A549 (cell line): ENCODE results near the gene TMEM179. TPM values are rescaled to one million over a fixed set of nuclear protein-coding genes. Genes with fewer than 3 reads are reported as not detected.
A peak's percentile ranks its signal among the peaks of the same experiment; 100 is the strongest.

Experiments used
- ATAC-seq, 2 experiments: fragments of 200-7000 bp in 1 of 2; fragments of >200 bp in 1 of 2; cut with Nextera tagmentation in 1 of 2; cut with Tn5 transposase in 1 of 2; 3 replicates each; pipeline versions ENCODE4 v1.8.0 to v1.9.1; 2018 to 2020; ENCODE audit warnings: mild to moderate bottlenecking in 1 of 2, moderate library complexity in 1 of 2
- CTCF ChIA-PET: fragments of 300-600 bp; sonication (Branson Sonifier 250); formaldehyde crosslinking; extraction: SDS; loops from one replicate; lab custom pipeline; 2021; ENCODE audit warnings: antibody characterized with exemption, inconsistent platforms; lab: Yijun Ruan, JAX
- POLR2A ChIA-PET: fragments of 350-600 bp; formaldehyde crosslinking; extraction: SDS; loops from one replicate; lab custom pipeline; 2021; ENCODE audit warnings: antibody characterized with exemption, inconsistent platforms; lab: Yijun Ruan, JAX
- DNase-seq, 2 experiments: peaks; one replicate each; pipeline versions ENCODE4 v3.0.0 to v3.0.0-alpha.2; 2011 to 2016; ENCODE audit warnings: low read depth in 1 of 2, low spot score in 1 of 2
- FAIRE-seq: peaks from 2 replicates; lab custom pipeline; 2011; peaks lifted over from hg19 to GRCh38; lab: Jason Lieb, UNC
- H3K27ac ChIP-seq, 2 experiments: fragments of >200 bp; sonication (Bioruptor Twin); formaldehyde crosslinking; 3 replicates each; pipeline ENCODE4 v1.5.1; 2016 to 2017
- H3K4me1 ChIP-seq: fragments of >200 bp; sonication (Bioruptor Twin); formaldehyde crosslinking; 3 replicates; pipeline ENCODE4 v1.6.1; 2016
- H3K4me2 ChIP-seq: fragments of >200 bp; sonication (Bioruptor Twin); formaldehyde crosslinking; 3 replicates; pipeline ENCODE4 v1.6.1; 2016
- H3K4me3 ChIP-seq: fragments of >200 bp; sonication (Bioruptor Twin); formaldehyde crosslinking; 3 replicates; pipeline ENCODE4 v1.5.1; 2016
- H3K9me3 ChIP-seq: fragments of >200 bp; sonication (Bioruptor Twin); formaldehyde crosslinking; 3 replicates; pipeline ENCODE4 v1.6.1; 2016
- ATOH8 ChIP-seq: fragments of 250-450 bp; sonication (Bioruptor Pico); IDR thresholded peaks from 2 replicates; pipeline ENCODE4 v1.5.0; 2020; ENCODE audit warnings: low read depth, mild to moderate bottlenecking, moderate library complexity
- CBX8 ChIP-seq: fragments of 200-600 bp; sonication (generic); IDR thresholded peaks from 2 replicates; pipeline ENCODE4 v1.6.1; 2016
- CHD2 ChIP-seq: fragments of 150-350 bp; IDR thresholded peaks from 2 replicates; pipeline ENCODE4 v1.6.1; 2014; ENCODE audit warnings: low read length; ENCODE audit not compliant: partially characterized antibody
- CHD4 ChIP-seq: fragments of 200-600 bp; sonication (generic); IDR thresholded peaks from 2 replicates; pipeline ENCODE4 v1.6.1; 2016; ENCODE audit warnings: antibody characterized with exemption, mild to moderate bottlenecking, borderline replicate concordance
- CTCF ChIP-seq: fragments of >200 bp; sonication (Bioruptor Twin); formaldehyde crosslinking; IDR thresholded peaks from 3 replicates; pipeline ENCODE4 v1.5.1; 2016
- E2F6 ChIP-seq: IDR thresholded peaks from 2 replicates; pipeline ENCODE4 v1.6.1; 2012; ENCODE audit warnings: low read depth, borderline replicate concordance
- ELK1 ChIP-seq: fragments of 150-350 bp; IDR thresholded peaks from 2 replicates; pipeline ENCODE4 v1.6.1; 2014; ENCODE audit warnings: low read depth, mild to moderate bottlenecking, low read length
- ESRRA ChIP-seq: fragments of 150-350 bp; IDR thresholded peaks from 2 replicates; pipeline ENCODE4 v1.6.1; 2014; ENCODE audit warnings: mild to moderate bottlenecking, low read length, borderline replicate concordance
- HDAC2 ChIP-seq: fragments of 200-600 bp; sonication (generic); IDR thresholded peaks from 2 replicates; pipeline ENCODE4 v1.6.1; 2016
- HEYL ChIP-seq: fragments of 250-450 bp; sonication (Bioruptor Pico); IDR thresholded peaks from 2 replicates; pipeline ENCODE4 v1.8.0; 2021; ENCODE audit warnings: mild to moderate bottlenecking, moderate library complexity
- HOXA7 ChIP-seq: fragments of 250-450 bp; sonication (Bioruptor Pico); IDR thresholded peaks from 2 replicates; pipeline ENCODE4 v1.5.0; 2020; ENCODE audit warnings: mild to moderate bottlenecking, moderate library complexity
- JUNB ChIP-seq: fragments of >200 bp; sonication (Bioruptor Twin); formaldehyde crosslinking; IDR thresholded peaks from 2 replicates; pipeline ENCODE4 v1.6.1; 2016
- MAFK ChIP-seq: fragments of 450-650 bp; IDR thresholded peaks from 2 replicates; pipeline ENCODE4 v1.6.1; 2014; ENCODE audit not compliant: partially characterized antibody
- MAX ChIP-seq: IDR thresholded peaks from 2 replicates; pipeline ENCODE4 v1.6.1; 2012
- NFE2L2 ChIP-seq: fragments of 150-350 bp; conservative IDR thresholded peaks from 2 replicates; pipeline ENCODE4 v1.6.1; 2014; ENCODE audit warnings: low read length
- PHF8 ChIP-seq: fragments of 200-600 bp; sonication (generic); IDR thresholded peaks from 2 replicates; pipeline ENCODE4 v1.6.1; 2016; ENCODE audit warnings: low read depth, mild to moderate bottlenecking, antibody characterized with exemption, moderate library complexity, borderline replicate concordance
- POLR2AphosphoS2 ChIP-seq: conservative IDR thresholded peaks from 2 replicates; pipeline ENCODE4 v1.6.1; 2012; ENCODE audit warnings: low read length, improper control_type of control experiment, inconsistent platforms
- RCOR1 ChIP-seq: fragments of 150-350 bp; IDR thresholded peaks from 2 replicates; pipeline ENCODE4 v1.6.1; 2014; ENCODE audit warnings: antibody characterized with exemption, low read length, low read depth
- SREBF2 ChIP-seq: fragments of 450-650 bp; IDR thresholded peaks from 2 replicates; pipeline ENCODE4 v1.6.1; 2014; ENCODE audit warnings: mild to moderate bottlenecking, moderate library complexity
- TFCP2L1 ChIP-seq: fragments of 250-450 bp; sonication (Bioruptor Pico); IDR thresholded peaks from 2 replicates; pipeline ENCODE4 v1.5.0; 2021; ENCODE audit warnings: mild to moderate bottlenecking
- TP53 ChIP-seq: fragments of 250-450 bp; sonication (Bioruptor Pico); IDR thresholded peaks from 2 replicates; pipeline ENCODE4 v1.5.0; 2021; ENCODE audit warnings: mild to moderate bottlenecking, moderate library complexity
- ZSCAN20 ChIP-seq: fragments of 250-450 bp; sonication (Bioruptor Pico); IDR thresholded peaks from 2 replicates; pipeline ENCODE4 v1.8.0; 2022; ENCODE audit warnings: mild to moderate bottlenecking, moderate library complexity
- WGBS: methylation state at CpG from one replicate; pipeline ENCODE4 v1.1.6; 2017; ENCODE audit errors: missing lambda C conversion rate; 5-methylcytosine and 5-hydroxymethylcytosine counted together
- polyA plus RNA-seq, 4 experiments: library from polyadenylated mRNA; depleted of rRNA in 3 of 4; stranded (reverse); fragments of >200 nt; fragmentation: RNase III in 1 of 4; extraction: RNeasy Plus Mini Kit Qiagen cat#74134 plus additional on column Dnase treatment in 1 of 4; gene quantifications; 2 replicates in 3 of 4; 3 replicates in 1 of 4; pipeline ENCODE4 v1.2.3, GENCODE V29; 2011 to 2017
- TF ChIP-seq, protein P1 (sequence below): fragments of 200-600 bp; sonication (generic); IDR thresholded peaks from 2 replicates; pipeline ENCODE4 v1.6.1; 2016; ENCODE audit warnings: antibody characterized with exemption, mild to moderate bottlenecking, moderate library complexity

TMEM179 gene
- polyA plus RNA-seq, 2 of the 4 experiments (the other 2 are of a cell fraction): 0.63 TPM; not detected in 1

DNA sequence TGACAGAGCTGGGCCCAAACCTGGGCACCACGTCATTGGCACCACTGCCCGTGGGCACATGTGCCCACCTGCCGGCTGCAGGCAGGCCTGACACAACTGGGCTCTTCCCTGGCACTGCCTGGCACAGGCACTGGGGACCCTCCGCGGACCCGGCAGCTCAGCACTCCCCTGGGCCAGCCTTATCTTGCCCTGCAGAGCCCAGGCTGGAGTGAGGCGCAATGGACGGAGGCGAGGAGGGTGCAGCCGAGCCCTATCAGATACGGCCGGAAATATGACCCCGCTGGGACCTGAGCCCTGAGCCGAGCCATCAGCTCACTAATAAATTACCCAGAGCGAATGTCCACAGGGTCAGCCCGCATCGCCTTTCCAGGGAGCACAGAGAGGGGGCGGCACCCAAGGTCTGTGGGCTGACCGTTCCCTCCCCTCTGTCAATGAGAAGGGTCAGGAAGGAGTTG, 26.7 kb downstream of the TMEM179 start:
- CTCF ChIA-PET: interaction anchor here (0.8 to 8.7 kb wide), 7 partner anchors 12 to 500 kb away, joined by 3 to 71 read pairs (median 4); no protein-coding TSS in a partner anchor
- no peak for DNase-seq
- WGBS: 80% methylated on average over 11 of the region's 19 CpGs
- Histone ChIP-seq H3K27ac (no peak overlapping the region), H3K4me3 (no peak overlapping the region), H3K4me2 (no peak overlapping the region), H3K9me3 (no peaks in the 10 kb centered on the region), H3K4me1 (peaks cover 4% of the 10 kb centered on the region; the same call in 1 of the 3 replicates)
- no peak for FAIRE-seq
- TF ChIP-seq ESRRA: no peak
- TF ChIP-seq MAFK: no peak
- no peak for TF ChIP-seq JUNB
- TF ChIP-seq HEYL: no peak
- TF ChIP-seq RCOR1: no peak
- TF ChIP-seq CHD2: no peak
- no peak for TF ChIP-seq ZSCAN20
- POLR2A ChIA-PET: no interaction called here
- ATAC-seq: no peak

- ChIA-PET POLR2A (no interaction called here), CTCF (interaction anchor here (0.8 to 8.7 kb wide), 8 partner anchors 9 to 500 kb away, joined by 3 to 71 read pairs (median 4); no protein-coding TSS in a partner anchor)
- WGBS: 78% methylated on average over 10 of the region's 12 CpGs
- ATAC-seq: peak in 1 of 2 experiments; percentile 3; a peak in 2 of 6 replicates
- Histone ChIP-seq H3K27ac (no peak overlapping the region), H3K4me2 (no peak overlapping the region; the same call in 2 of the 3 replicates), H3K9me3 (no peaks in the 10 kb centered on the region), H3K4me3 (no peak overlapping the region), H3K4me1 (peaks cover 4% of the 10 kb centered on the region; the same call in 1 of the 3 replicates)
- DNase-seq: no peak
- TF ChIP-seq NFE2L2: no peak
- TF ChIP-seq ELK1: no peak
- TF ChIP-seq HDAC2: no peak
- TF ChIP-seq E2F6: no peak
- FAIRE-seq: no peak
These were observed 27.1 kb downstream of the TMEM179 start for GRCh38 chr14:104577426-104577825.

- POLR2A ChIA-PET: no interaction called here
- no peak for FAIRE-seq
- Histone ChIP-seq H3K4me3 (no peak overlapping the region), H3K4me2 (peak overlapping the region; percentile 8; the same call in 1 of the 3 replicates), H3K9me3 (no peaks in the 10 kb centered on the region), H3K27ac (peak overlapping the region in 1 of 2 experiments; percentile 13; a peak in 1 of 6 replicates), H3K4me1 (peaks cover 4% of the 10 kb centered on the region; the same call in 1 of the 3 replicates)
- 46% methylated on average over 9 of the region's 9 CpGs for WGBS
- no peak for TF ChIP-seq MAX
- no peak for TF ChIP-seq CHD4
- TF ChIP-seq CTCF: no peak
- TF ChIP-seq POLR2AphosphoS2: no peak
- TF ChIP-seq, protein P1, sequence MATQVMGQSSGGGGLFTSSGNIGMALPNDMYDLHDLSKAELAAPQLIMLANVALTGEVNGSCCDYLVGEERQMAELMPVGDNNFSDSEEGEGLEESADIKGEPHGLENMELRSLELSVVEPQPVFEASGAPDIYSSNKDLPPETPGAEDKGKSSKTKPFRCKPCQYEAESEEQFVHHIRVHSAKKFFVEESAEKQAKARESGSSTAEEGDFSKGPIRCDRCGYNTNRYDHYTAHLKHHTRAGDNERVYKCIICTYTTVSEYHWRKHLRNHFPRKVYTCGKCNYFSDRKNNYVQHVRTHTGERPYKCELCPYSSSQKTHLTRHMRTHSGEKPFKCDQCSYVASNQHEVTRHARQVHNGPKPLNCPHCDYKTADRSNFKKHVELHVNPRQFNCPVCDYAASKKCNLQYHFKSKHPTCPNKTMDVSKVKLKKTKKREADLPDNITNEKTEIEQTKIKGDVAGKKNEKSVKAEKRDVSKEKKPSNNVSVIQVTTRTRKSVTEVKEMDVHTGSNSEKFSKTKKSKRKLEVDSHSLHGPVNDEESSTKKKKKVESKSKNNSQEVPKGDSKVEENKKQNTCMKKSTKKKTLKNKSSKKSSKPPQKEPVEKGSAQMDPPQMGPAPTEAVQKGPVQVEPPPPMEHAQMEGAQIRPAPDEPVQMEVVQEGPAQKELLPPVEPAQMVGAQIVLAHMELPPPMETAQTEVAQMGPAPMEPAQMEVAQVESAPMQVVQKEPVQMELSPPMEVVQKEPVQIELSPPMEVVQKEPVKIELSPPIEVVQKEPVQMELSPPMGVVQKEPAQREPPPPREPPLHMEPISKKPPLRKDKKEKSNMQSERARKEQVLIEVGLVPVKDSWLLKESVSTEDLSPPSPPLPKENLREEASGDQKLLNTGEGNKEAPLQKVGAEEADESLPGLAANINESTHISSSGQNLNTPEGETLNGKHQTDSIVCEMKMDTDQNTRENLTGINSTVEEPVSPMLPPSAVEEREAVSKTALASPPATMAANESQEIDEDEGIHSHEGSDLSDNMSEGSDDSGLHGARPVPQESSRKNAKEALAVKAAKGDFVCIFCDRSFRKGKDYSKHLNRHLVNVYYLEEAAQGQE: no peak
- TF ChIP-seq TFCP2L1 (CRISPR knock-in tag): no peak
- no peak for TF ChIP-seq ATOH8 (CRISPR knock-in tag)
- no peak for TF ChIP-seq TP53 (CRISPR knock-in tag)
- no peak for TF ChIP-seq SREBF2
- TF ChIP-seq HOXA7 (CRISPR knock-in tag): no peak
- TF ChIP-seq CBX8: no peak
- no peak for TF ChIP-seq PHF8
- CTCF ChIA-PET: interaction anchor here (0.8 to 8.7 kb wide), 7 partner anchors 8 to 499 kb away, joined by 3 to 71 read pairs (median 3); no protein-coding TSS in a partner anchor
- no peak for DNase-seq
- ATAC-seq: peak; percentile 35 to 59; a peak in 5 of 6 replicates
These were observed 27.6 kb downstream of the TMEM179 start for GRCh38 chr14:104576970-104577332.
